HTR-8/SVneo (cell line): ENCODE measurements around the gene SLIT3.
"Not testable (repeated sequence)": the region's sequence is repeated elsewhere in the genome, so short reads cannot be mapped to it uniquely, and the experiment has no call there.

ENCODE experiments used
- DNase-seq: peaks from one replicate; pipeline ENCODE4 v3.0.0; 2011; ENCODE audit warnings: low spot score, mixed read lengths; ENCODE audit not compliant: insufficient read length
- FAIRE-seq: peaks from 2 replicates; lab custom pipeline; 2011; peaks lifted over from hg19 to GRCh38; lab: Jason Lieb, UNC

The SLIT3 gene

DNA sequence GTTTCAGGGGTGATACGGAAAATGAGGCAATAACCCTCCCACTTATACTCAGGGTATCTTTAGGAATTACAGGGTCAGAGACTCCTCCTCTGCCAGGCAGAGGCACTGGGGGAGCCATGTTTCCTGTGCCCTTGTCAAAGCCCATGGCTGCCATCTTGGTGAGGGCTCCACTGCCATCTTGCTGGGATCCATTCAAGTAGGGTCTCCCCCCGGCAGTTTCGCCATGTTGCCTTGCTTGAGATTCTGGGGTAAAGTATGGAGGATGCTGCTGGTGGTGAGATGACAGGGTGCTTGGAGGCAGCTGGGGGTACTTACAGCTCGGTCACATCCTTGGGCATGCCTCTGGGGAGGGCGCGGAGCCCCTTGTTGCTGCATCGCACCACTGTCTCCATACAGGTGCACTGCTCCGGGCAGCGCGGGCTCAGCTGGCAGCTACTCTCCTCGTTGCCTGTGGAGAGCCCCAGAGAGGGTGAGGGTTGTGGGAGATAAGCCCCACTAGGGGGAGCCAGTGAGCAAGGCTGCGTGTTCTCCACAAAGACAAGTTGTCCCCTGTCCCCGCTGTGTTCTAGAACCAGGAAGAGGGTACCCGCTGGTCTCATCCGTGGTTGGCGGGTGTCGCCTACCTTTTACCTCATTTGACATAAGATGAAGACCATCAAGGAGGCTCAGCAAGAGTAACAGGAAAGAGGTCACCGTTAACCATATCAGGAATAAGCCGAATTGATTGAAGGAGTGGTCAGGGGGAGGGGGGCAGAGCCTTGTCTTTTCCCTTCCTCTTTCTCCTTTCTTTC, 552.8 kb downstream of the SLIT3 start:
- peak; percentile 19 for DNase-seq
- FAIRE-seq, result no peak

DNA sequence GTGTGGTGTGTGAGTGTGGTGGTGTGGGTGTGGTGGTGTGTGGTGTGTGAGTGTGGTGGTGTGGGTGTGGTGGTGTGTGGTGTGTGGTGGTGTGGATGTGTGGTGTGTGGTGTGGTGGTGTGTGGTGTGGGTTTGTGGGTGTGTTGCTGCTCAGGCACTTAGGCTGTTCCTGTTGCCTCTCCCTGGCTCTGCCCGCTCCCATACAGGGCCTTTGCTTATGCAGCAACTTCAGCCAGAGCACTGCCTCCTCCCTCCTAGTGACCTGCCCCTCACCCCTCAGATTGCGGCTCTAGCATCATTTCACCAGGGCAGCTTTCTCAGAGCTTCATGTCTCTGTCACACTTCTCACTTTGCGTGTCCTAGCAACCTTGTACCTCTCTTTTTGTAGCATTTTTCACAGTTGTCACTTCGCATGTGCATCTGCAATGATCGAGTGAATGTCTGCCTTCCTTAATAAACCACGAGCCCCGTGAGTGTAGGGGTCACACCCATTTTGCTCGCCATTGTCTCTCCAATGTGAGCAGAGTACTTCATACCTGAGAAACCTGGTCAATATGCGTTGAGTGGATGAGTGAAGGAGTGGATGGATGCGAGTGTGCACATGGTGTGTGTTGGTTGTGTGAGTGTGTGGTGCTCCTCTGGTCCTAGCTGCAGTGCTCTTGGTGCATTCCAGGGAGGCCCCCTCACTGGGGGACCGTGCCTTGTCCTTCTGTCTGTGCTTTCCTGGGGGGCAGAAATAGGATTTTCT, 553.9 kb downstream of the SLIT3 start:
- DNase-seq (peak; percentile 30), FAIRE-seq (no peak)

DNA sequence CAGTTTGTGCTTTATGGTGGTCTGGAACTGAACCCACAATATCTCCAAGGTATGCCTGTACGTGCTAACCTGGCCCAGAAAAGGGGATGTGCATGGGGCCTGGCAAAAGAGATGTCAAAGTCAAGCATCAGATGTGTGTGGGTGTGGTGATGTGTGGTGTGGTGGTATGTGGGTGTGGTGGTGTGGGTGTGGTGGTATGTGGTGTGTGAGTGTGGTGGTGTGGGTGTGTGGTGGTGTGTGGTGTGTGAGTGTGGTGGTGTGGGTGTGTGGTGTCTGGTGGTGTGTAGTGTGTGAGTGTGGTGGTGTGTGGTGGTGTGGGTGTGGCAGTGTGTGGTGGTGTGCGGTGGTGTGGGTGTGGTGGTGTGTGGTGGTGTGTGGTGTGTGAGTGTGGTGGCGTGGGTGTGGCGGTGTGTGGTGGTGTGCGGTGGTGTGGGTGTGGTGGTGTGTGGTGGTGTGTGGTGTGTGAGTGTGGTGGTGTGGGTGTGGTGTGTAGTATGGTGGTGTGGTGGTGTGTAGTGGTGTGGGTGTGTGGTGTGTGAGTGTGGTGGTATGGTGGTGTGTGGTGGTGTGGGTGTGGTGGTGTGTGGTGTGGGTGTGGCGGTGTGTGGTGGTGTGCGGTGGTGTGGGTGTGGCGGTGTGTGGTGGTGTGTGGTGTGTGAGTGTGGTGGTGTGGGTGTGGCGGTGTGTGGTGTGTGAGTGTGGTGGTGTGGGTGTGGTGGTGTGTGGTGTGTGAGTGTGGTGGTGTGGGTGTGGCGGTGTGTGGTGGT, 554.6 kb downstream of the SLIT3 start:
- FAIRE-seq, result peak; percentile 100
- not testable (repeated sequence) for DNase-seq

DNA sequence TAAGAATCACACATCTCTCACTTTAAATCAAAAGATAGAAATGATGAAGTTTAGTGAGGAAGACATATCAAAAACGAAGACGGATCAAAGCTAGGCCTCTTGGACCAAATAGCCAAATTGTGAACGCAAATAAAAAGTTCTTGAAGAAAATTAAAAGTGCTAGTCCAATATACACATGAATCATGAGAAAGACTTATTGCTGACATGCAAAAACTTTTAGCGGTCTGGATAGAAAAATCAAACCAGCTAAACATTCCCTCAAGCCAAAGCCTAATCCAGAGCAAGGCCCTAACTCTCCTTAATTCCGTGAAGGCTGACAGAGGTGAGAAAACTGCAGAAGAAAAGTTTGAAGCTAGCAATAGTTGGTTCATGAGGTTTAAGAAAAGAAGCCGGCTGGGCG, 557.3 kb downstream of the SLIT3 start:
- DNase-seq, result no peak
- FAIRE-seq, result no peak

DNA sequence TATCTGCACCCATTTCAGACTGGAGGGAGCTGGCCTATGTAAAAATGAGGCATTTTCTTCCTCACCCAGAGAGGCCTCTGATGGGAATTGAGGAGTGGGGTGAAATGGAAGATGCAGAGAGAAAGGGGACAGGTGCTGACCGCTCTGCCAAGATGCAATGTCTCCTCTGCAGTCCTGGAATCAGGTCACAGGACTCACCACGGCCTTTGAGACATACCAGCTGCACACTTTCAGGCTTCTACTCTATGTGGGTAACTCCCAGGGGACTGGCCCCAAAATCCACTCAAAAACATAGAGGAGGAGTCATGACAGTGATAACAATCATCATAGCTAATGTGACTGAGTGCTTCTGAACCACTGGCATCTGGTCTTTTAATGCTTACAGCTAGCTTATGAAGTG, 558.6 kb downstream of the SLIT3 start:
- not testable (repeated sequence) for DNase-seq, FAIRE-seq

DNA sequence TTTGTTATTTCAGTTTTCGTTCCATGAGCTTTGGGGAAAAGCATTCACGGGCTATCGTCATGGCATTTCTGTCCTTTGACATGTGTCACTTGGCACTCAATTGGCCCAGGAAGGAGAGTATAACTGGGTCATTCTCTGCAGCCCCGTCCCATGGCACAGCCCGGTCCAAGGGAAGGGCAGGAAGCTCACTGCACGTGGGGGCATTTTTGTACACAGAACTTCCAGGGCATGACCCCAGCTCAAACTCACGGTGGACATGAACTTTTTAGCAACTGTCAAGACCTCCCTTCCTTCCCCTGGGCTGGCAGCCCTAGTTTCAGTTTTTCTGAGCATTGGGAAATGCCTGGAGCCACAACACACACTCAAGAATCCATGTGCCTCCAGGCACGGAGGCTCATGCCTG, 560.1 kb downstream of the SLIT3 start:
- DNase-seq (no peak), FAIRE-seq (no peak)

DNA sequence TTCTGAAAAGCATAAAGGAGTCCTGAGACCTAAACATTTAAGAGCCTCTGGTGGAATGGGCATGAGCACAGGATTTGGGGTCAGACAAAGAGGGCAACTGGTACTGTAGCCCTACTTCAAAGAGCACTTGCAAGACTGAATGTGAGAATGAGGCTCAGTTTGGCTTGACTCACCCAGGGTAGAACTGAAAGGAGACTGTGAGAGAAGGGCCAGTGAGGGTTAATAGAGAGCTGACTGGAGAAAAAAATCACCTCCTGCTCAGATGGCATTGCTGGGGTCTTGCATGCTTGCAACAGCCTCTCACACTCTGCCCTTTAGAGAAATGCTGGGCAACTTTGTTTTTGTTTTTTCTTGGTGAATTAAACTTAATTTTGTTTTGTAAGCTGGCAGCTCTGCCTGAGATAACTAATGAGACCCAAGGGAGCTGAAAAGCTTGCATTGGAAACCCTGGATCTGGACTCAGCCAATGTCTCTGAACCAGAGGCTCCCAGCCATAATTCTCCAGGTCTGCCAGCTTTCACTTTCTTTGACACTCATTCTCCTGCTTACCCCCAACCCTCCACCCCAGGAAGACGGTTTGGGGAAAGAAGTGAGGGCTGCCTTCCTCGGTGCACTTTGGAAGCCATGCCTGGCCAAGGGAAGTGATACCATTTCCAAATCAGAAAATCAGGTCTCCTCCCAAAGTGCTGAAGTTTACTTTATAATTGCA, 560.7 kb downstream of the SLIT3 start:
- FAIRE-seq, result no peak
- no peak for DNase-seq

DNA sequence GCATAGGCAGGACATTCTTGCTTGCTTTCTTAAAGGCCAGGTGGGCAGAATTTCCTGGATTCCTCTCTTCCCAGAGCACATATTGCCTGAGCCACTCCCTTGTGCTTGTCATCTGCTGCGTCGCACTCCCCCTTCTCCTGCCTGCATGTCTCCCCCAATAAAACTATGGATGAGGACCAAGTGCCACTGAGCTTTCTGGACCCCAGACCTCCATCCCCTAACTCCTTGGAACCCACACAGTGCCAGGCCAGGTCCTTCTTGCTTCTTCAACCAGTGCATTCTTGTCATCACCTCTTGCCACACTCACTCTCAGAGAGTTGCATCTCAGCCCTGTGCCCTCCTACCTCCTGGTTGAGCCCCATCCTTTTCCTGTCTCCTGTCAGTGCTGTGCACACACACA, 563.9 kb downstream of the SLIT3 start:
- no peak for DNase-seq
- FAIRE-seq, result no peak

DNA sequence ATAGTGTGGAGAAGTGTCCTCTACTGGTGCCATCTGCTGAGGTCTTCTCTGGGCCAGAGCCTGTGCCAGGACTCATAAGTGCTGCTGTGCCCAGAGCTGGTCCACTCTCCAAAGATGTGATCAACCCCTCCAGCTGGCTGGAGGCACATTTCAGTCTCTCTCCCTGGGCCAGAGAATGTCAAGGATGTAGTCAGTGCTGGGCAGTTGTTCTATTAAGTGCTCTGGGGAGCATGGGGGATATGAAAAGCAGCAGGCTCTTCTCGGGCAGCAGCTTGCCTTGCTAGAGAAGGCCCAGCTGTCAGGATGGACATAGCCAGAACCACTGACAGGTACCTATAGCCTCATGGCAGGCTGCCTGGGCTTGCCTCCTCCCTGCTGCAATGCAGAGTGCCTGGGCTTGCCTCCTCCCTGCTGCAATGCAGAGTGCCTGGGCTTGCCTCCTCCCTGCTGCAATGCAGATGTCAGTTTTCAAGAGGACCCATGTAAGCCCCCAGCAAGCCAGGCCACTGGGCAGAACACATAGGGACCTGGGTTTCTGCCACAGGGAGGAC, 564.6 kb downstream of the SLIT3 start:
- FAIRE-seq (no peak), DNase-seq (no peak)

DNA sequence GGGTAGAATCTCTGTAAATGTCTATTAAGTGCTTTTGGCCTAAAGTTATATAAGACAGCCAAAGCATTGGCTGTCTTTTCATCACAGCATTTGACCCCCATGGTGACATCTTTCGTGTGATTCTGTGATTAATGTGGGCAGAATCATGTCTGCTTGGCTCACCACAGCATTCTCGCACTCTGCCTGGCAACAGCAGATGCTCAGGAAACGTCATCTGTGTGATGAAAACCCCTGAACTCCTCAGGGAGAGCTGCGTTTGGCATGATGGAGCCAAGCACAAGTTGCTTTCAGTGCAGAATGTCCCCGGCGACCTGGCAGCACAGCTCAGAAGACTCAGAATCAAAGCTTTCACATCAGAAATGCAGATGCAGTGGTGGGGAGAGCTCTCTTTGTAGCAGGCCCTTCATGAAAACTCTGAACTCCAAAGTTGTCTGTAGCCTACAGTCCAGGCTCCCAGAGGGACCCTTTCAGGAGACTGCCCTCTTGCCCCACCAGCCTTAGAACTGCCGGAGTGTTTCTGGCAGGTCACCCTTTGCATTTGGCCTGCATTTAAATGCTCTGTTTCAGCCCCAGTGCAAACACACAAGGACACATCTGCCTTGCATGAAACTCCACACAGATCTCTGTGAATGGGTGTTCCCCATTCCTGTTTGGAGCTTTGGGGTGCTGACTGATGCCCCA, 566.2 kb downstream of the SLIT3 start:
- DNase-seq, result no peak
- no peak for FAIRE-seq

DNA sequence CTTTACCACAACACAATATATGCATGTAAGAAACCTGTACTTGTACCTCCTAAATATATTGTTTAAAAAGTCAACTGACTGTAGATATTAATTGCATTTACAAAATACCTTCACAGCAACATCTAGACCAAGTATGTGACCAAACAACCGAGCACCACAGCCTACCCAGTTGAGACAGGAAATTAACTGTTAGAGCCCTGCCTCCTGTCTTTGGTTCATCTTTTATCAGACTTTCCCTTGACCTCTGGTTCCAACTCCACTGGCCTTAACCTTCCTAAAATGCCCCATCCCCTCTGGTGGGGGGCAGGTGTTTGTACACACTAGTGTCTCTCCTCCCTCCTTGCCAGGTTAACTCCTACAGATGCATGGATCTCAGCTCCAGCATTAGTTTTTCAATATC, 566.8 kb downstream of the SLIT3 start:
- FAIRE-seq, result no peak
- DNase-seq, result no peak

DNA sequence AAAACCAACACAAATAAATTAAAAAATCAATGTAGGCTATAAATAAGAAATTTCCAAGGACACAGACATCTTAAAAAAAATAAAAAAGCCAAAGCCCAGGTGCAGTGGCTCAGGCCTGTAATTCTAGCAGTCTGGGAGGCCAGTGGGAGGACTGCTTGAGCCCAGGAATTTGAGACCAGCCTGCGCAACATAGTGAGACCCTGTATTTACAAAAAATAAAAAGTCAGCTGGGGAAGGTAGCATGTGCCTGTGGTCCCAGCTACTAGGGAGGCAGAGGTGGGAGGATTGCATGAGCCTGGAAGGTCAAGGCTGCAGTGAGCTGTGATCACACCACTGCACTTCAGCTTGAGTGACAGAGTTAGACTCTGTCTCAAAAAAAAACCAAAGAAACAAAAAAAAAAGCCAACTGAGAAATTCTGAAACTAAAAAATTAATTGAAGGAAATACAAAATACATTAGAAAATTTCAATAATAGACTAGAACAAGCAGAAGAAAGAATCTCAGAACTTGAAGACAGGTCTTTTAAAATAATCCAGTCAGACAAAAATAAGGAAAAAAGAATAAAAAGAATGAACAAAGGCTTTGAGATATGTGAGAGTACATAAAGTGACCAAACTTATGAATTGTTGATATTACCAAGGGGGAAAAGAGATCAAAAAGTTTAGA, 572.3 kb downstream of the SLIT3 start:
- no peak for FAIRE-seq
- DNase-seq, result no peak

DNA sequence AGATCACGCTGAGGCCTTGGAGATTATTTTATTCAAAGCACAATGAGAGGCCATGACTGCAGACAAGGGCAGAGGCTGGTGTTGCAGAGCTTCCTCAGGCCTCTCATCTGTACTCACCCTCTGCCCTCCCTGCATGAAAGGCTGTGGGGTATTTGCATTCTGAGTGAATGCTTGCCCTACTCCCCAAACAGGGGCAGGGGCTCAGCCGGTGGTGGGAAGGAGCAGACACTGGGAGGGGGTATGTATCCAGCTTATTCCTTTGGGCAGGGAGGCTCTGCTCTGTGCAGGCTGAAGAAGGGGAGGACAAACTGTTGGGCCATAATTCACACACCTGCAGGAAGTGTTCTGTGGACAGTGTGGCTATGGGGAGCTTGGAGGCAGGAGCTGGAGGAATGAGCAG, 573.4 kb downstream of the SLIT3 start:
- FAIRE-seq (no peak), DNase-seq (no peak)

DNA sequence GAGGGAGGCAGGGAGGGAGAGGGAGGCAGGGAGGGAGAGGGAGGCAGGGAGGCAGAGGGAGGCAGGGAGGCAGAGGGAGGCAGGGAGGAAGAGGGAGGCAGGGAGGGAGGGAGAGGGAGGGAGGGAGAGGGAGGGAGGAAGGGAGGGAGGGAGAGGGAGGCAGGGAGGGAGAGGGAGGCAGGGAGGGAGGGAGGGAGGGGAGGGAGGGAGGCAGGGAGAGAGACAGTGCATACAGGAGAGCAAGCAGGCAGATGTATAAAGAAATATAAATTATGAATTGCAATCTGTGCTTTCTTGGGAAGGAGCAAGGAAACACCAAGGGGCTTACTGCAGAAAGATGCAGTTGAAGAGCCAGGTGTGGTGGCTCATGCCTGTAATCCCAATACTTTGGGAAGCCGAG, 574.6 kb downstream of the SLIT3 start:
- DNase-seq (no peak), FAIRE-seq (no peak)

DNA sequence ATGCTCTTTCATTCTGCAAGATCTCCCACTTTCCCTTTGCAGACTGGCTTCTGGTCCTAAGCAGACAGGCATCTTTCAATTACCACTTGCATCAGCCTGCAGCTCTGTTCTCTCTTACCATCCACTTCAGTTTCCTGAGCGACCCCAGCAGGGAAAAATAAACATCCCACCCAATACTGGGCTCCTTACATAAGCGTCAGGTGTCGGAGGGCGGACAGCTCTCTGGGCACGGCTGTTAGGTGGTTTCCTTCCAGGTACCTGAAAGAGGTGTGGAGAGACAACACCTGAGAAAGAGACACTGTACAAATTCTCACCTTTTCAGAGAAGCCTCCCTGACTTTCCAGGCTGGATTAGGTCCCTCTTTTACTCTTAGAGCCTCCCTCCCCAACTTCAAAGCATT, 576.7 kb downstream of the SLIT3 start:
- FAIRE-seq, result no peak

DNA sequence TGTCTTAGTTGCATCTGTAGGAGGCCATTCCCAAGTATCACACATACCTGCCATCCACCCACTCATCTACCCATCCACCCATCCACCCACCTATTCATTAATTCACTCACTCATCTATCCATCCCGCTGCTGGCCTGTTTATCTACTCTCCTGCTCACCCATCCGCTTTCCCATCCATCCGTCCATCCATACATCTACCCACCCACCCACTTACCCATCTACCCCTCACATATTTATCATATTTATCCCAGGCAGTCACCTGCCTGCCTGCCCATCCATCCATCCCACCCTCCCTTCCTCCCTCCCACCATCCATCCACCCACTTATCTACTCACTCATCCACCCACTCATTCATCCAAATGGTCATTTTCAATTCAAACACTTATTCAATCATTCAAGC, 577.9 kb downstream of the SLIT3 start:
- no peak for DNase-seq
- FAIRE-seq, result no peak

More for the DNA sequence above, 576.7 kb downstream of the SLIT3 start:
- DNase-seq, result no peak

DNA sequence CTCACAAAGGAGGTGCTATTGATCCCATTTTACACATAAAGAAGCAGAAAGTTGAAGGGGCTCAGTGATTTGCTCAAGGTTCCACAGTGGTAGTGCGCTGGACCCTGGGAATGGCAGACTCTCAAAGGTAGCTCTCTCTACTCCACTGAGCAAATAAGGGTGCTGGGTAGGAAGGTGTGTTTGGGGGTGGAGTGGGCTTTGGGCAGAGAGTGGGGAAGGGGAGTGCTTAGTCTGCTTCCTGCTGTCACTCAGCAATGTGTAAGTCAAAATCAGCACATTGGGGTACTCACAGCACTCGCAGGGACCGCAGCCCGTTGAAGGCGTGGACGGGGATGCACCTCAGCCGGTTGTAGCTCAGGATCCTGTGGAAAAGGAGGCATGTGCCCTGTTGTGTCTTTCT, 579.0 kb downstream of the SLIT3 start:
- FAIRE-seq, result no peak
- DNase-seq, result no peak

DNA sequence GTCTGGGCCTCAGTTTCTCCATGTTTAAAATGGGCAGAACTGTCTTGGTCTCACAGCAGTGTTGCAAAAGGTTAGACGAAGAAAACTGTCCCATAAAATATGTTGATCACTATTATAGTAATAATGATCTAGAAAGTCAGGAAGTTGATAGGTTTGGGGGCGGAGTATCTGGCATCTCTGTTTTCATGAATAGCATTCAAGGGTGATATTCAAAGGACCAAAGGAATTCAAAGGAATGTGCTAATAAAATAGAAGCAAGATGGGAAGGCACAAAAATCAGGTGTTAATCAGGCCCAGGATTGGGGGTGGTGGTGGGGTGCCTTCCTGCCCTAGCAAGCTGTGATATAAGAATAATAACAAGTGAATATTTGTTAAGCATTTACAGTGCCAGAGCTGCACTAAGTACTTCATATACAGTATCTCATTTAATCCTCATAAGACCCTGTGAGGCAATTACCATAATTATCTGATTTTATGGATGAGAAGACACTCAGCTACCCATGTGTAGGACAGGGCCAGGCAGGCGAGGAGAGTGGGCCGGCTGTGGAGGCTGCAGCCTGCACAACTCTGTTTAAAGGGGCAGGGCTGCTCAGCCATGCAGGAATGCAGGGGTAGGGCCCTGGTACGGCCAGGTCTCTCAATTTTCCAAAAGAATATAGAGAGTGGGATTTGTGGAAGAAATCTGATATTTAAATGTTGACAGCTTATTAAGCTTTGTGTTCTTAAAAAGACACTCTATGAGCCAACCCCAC, 579.8 kb downstream of the SLIT3 start:
- no peak for DNase-seq
- no peak for FAIRE-seq
